Thoracic aorta (tissue), 2 donors: ENCODE data around the gene CLPSL2. TPM values are rescaled to one million over a fixed set of nuclear protein-coding genes. Genes with fewer than 3 reads are reported as not detected.

ENCODE experiments used
- ATAC-seq: fragments of 150-250 bp; one replicate; pipeline ENCODE4 v1.8.0; 2017; ENCODE audit warnings: low read depth; ENCODE audit not compliant: insufficient number of reproducible peaks, low FRiP score
- DNase-seq: peaks from one replicate; pipeline ENCODE4 v3.0.0-alpha.2; 2020; ENCODE audit warnings: low spot score
- H3K27ac ChIP-seq, 2 donors: fragments of 200-600 bp; sonication (generic); 1 replicate in 1 of 2; 2 replicates in 1 of 2; pipeline ENCODE4 v1.5.1; 2016; ENCODE audit warnings: mild to moderate bottlenecking in 2 of 2, moderate library complexity in 2 of 2
- H3K27me3 ChIP-seq: fragments of 200-600 bp; sonication (generic); replicated peaks from 2 replicates; pipeline ENCODE4 v1.6.0; 2016; ENCODE audit warnings: mild to moderate bottlenecking; ENCODE audit not compliant: insufficient read depth
- H3K36me3 ChIP-seq: fragments of 200-600 bp; sonication (generic); one replicate; pipeline ENCODE4 v1.5.1; 2016
- H3K4me1 ChIP-seq, 2 donors: fragments of 200-600 bp; sonication (generic); 1 replicate in 1 of 2; 2 replicates in 1 of 2; pipeline versions ENCODE4 v1.5.1 to v1.6.0; 2016; ENCODE audit warnings: low read depth in 2 of 2, mild to moderate bottlenecking in 1 of 2; ENCODE audit not compliant: control insufficient read depth in 1 of 2
- H3K4me3 ChIP-seq: fragments of 200-600 bp; sonication (generic); 2 replicates; pipeline ENCODE4 v1.5.1; 2016; ENCODE audit warnings: mild to moderate bottlenecking
- H3K9me3 ChIP-seq: fragments of 200-600 bp; sonication (generic); 2 replicates; pipeline ENCODE4 v1.5.1; 2016
- CTCF ChIP-seq: fragments of 200-600 bp; sonication (generic); IDR thresholded peaks from one replicate; pipeline ENCODE4 v1.5.1; 2019; ENCODE audit warnings: antibody characterized with exemption
- total RNA-seq, 2 donors: library from RNA; depleted of rRNA; stranded (reverse); fragments of >200 nt; gene quantifications; one replicate each; pipeline versions ENCODE4 v1.1.0 to v1.2.3, GENCODE V29; 2016

CLPSL2 gene
- total RNA-seq, 2 donors from 2014 or later: not detected

- no peak for TF ChIP-seq CTCF
Measured at GRCh38 chr6:35817515-35817914, 41.1 kb downstream of the CLPSL2 start.

GRCh38 chr6:35823601-35824000 lies 47.2 kb downstream of the CLPSL2 start:
- Histone ChIP-seq H3K4me1 (no peaks in the 10 kb centered on the region), H3K4me3 (no peak overlapping the region), H3K27me3 (no peaks in the 10 kb centered on the region), H3K27ac (no peak overlapping the region), H3K36me3 (no peaks in the 10 kb centered on the region), H3K9me3 (no peaks in the 10 kb centered on the region)
- ATAC-seq (no peak), DNase-seq (no peak)
- no peak for TF ChIP-seq CTCF

More at GRCh38 chr6:35817515-35817914, 41.1 kb downstream of the CLPSL2 start:
- Histone ChIP-seq H3K27ac (no peak overlapping the region), H3K4me3 (no peak overlapping the region), H3K27me3 (no peaks in the 10 kb centered on the region), H3K4me1 (no peaks in the 10 kb centered on the region), H3K9me3 (peaks cover 13% of the 10 kb centered on the region), H3K36me3 (no peaks in the 10 kb centered on the region)
- ATAC-seq: no peak
- no peak for DNase-seq

DNA sequence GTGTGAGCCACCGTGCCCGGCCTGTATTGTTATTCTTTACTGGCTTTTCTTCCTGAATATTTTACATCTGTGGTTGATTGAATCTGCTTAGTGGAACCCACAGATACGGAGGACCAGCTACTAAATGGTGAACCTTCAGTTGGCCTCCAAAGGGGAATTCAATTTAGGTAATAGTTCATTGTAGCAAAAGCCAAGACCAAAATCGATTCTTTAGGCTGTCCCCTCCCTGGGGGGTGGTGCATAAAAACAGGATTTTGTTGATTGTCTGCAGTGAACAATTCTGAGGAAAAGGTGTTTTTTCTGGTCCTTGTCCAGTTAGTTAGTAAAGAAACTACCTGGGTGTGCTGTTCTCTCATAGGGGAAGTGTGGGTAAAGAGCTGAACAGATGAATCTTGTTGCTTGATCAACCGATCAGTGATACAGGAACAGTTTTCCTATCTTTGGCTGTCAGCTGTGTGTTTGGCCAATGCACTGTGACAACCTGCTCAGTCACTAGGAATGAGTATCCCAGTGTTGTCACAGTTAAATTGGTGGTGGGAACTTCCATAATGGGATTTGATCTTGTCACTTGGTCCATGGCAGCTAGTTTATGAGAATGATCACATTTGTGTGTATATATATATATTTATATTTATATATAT lies 48.3 kb downstream of the CLPSL2 start:
- H3K27ac ChIP-seq: no peak overlapping the region
- no peak for TF ChIP-seq CTCF
- ATAC-seq: no peak
- no peak for DNase-seq
- no peak overlapping the region for H3K4me3 ChIP-seq
- H3K27me3 ChIP-seq: no peaks in the 10 kb centered on the region
- H3K36me3 ChIP-seq: no peaks in the 10 kb centered on the region
- H3K4me1 ChIP-seq: no peaks in the 10 kb centered on the region
- H3K9me3 ChIP-seq: no peaks in the 10 kb centered on the region

Other genes starting within 250 kb of the CLPSL2 start
- 100 to 1,000 TPM; 156 to 271 TPM for gene FKBP5, start 87.7 kb upstream of the CLPSL2 start, total RNA-seq
- gene ARMC12, start 39.6 kb upstream of the CLPSL2 start, total RNA-seq: not detected
- not detected for gene CLPSL1, start 4.4 kb downstream of the CLPSL2 start, total RNA-seq
- gene CLPS, start 20.7 kb downstream of the CLPSL2 start, total RNA-seq: 10 to 100 TPM in 1 of 2 donors, 1 to 10 TPM in 1; 6.4 to 21.3 TPM
- not detected for gene LHFPL5, start 28.8 kb downstream of the CLPSL2 start, total RNA-seq
- gene SRPK1, start 144.5 kb downstream of the CLPSL2 start, total RNA-seq: 10 to 100 TPM; 13.8 to 51.6 TPM
- gene SLC26A8, start 248.0 kb downstream of the CLPSL2 start, total RNA-seq: under 1 TPM in 1 of 2 donors, not detected in 1; 0.28 TPM